Suprapubic skin (tissue), 3 donors: ENCODE results near the gene TMEM62.

Experiments used
- EP300 ChIP-seq: sonication (generic); formaldehyde crosslinking; IDR thresholded peaks from one replicate; pipeline ENCODE4 v1.6.1; 2017; ENCODE audit warnings: antibody characterized with exemption
- TF ChIP-seq, protein P1 (sequence below), 2 donors: fragments of 200-600 bp in 1 of 2; fragments of 450-650 bp in 1 of 2; sonication (generic) in 1 of 2; IDR thresholded peaks; one replicate each; pipeline ENCODE4 v1.5.1; 2016 to 2019; ENCODE audit warnings: antibody characterized with exemption in 2 of 2, mild to moderate bottlenecking in 1 of 2, moderate library complexity in 1 of 2

DNA sequence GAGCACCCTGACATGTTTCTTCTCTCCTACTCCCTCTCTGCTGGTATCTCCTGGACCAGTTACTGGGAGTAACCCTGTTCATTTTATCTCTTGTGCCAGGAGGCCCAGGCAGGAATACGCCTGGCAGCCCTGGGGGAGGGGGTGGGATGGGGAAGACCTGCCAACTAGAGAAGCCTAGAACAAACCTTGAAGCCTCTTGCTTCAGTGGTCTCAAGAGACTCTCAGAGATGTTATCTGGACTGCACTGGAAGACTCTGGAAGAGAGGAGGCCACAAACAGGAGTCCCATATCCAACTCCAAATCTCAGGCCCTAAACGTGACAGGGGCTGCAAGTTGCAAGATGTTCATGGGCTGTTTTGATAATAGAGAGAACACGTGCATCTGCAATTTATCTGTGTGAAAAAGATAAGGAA lies 87.6 kb downstream of the TMEM62 start, which contains the start of gene EPB42:
- TF ChIP-seq, protein P1, sequence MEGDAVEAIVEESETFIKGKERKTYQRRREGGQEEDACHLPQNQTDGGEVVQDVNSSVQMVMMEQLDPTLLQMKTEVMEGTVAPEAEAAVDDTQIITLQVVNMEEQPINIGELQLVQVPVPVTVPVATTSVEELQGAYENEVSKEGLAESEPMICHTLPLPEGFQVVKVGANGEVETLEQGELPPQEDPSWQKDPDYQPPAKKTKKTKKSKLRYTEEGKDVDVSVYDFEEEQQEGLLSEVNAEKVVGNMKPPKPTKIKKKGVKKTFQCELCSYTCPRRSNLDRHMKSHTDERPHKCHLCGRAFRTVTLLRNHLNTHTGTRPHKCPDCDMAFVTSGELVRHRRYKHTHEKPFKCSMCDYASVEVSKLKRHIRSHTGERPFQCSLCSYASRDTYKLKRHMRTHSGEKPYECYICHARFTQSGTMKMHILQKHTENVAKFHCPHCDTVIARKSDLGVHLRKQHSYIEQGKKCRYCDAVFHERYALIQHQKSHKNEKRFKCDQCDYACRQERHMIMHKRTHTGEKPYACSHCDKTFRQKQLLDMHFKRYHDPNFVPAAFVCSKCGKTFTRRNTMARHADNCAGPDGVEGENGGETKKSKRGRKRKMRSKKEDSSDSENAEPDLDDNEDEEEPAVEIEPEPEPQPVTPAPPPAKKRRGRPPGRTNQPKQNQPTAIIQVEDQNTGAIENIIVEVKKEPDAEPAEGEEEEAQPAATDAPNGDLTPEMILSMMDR (IDR thresholded peaks at IDR 0.05), result no peak
- no peak for TF ChIP-seq EP300
